PFSK-1 (cell line): ENCODE results near the gene F2RL3.

Experiments
- POLR2AphosphoS5 ChIP-seq: IDR thresholded peaks from 2 replicates; pipeline ENCODE4 v1.6.1; 2012; ENCODE audit warnings: low read depth, mild to moderate bottlenecking, control low read depth, low read length, moderate library complexity
- TAF1 ChIP-seq: IDR thresholded peaks from 2 replicates; pipeline ENCODE4 v1.6.1; 2012; ENCODE audit warnings: low read length, control low read depth, borderline replicate concordance; ENCODE audit not compliant: insufficient read depth

- no peak for TF ChIP-seq POLR2AphosphoS5
- TF ChIP-seq TAF1 = no peak
Measured at GRCh38 chr19:16869331-16869972, 19.3 kb upstream of the F2RL3 start.
